K562 (cell line): ENCODE results near the gene ANXA9. TPM values are rescaled to one million over a fixed set of nuclear protein-coding genes. Genes with fewer than 3 reads are reported as not detected.

ENCODE experiments used
- ATAC-seq: fragments of 200-7000 bp; cut with Tn5 transposase; 3 replicates; pipeline ENCODE4 v1.9.1; 2020; ENCODE audit warnings: moderate library complexity
- BruUV-seq: library from RNA; stranded (reverse); fragments of 400-500 nt; replicated peaks from 2 replicates; lab custom pipeline; 2021; lab: Mats Ljungman, UMichigan
- CTCF ChIA-PET: fragments of 300-600 bp; formaldehyde crosslinking; extraction: SDS; loops from one replicate; lab custom pipeline; 2021; ENCODE audit warnings: low intra/inter-chr PET ratio; lab: Yijun Ruan, JAX
- POLR2A ChIA-PET: fragments of 300-600, 350-650 bp; sonication (Branson Sonifier 250); formaldehyde crosslinking; extraction: SDS; loops from one replicate; lab custom pipeline; 2021; ENCODE audit warnings: antibody characterized with exemption, inconsistent platforms; lab: Yijun Ruan, JAX
- DNase-seq, 4 experiments: peaks; one replicate each; pipeline versions ENCODE4 v3.0.0 to v3.0.0-alpha.2; 2011 to 2018; ENCODE audit warnings: low spot score in 3 of 4, mixed read lengths in 3 of 4; ENCODE audit errors: extremely low read depth in 1 of 4
- FAIRE-seq: peaks from 2 replicates; lab custom pipeline; 2011; peaks lifted over from hg19 to GRCh38; lab: Jason Lieb, UNC
- H2AFZ ChIP-seq: 2 replicates; pipeline ENCODE4 v1.6.0; 2011; ENCODE audit warnings: low read depth, low read length, control low read depth, inconsistent platforms
- H3K27ac ChIP-seq: fragments of 200-600 bp; 3 replicates; pipeline ENCODE4 v1.8.0; 2011; ENCODE audit warnings: low read depth, mild to moderate bottlenecking, control low read depth, inconsistent platforms, low read length, moderate library complexity, mixed read lengths; ENCODE audit errors: extremely low read depth
- H3K27me3 ChIP-seq, 2 experiments: fragments of 300-600 bp in 1 of 2; 2 replicates in 1 of 2; 3 replicates in 1 of 2; pipeline versions ENCODE4 v1.6.0 to v1.8.0; 2011; ENCODE audit warnings: inconsistent platforms in 2 of 2, low read length in 2 of 2, mild to moderate bottlenecking in 1 of 2, mixed read lengths in 1 of 2, moderate library complexity in 1 of 2; ENCODE audit not compliant: control insufficient read depth in 2 of 2, insufficient read depth in 2 of 2
- H3K36me3 ChIP-seq: fragments of 300-600 bp; 3 replicates; pipeline ENCODE4 v1.8.0; 2011; ENCODE audit warnings: mild to moderate bottlenecking, low read length, inconsistent platforms; ENCODE audit not compliant: control insufficient read depth, insufficient read depth
- H3K4me1 ChIP-seq, 2 experiments: fragments of 200-600 bp in 1 of 2; replicated peaks in 1 of 2; 2 replicates in 1 of 2; 3 replicates in 1 of 2; pipeline versions ENCODE4 v1.5.1 to v1.8.0; 2011; ENCODE audit warnings: inconsistent platforms in 2 of 2, low read length in 2 of 2, mild to moderate bottlenecking in 1 of 2, mixed read lengths in 1 of 2, moderate library complexity in 1 of 2; ENCODE audit not compliant: control insufficient read depth in 2 of 2, insufficient read depth in 2 of 2
- H3K4me2 ChIP-seq: 2 replicates; pipeline ENCODE4 v1.6.1; 2011; ENCODE audit warnings: low read length, control low read depth, inconsistent platforms, mixed read lengths; ENCODE audit not compliant: insufficient read depth
- H3K4me3 ChIP-seq: fragments of 200-600 bp; sonication (generic), shearing (Covaris generic); 2 replicates; pipeline ENCODE4 v1.5.1; 2016; ENCODE audit warnings: control low read depth, inconsistent platforms
- H3K79me2 ChIP-seq: fragments of 200-600 bp; 3 replicates; pipeline ENCODE4 v1.8.0; 2011; ENCODE audit warnings: low read length, inconsistent platforms; ENCODE audit not compliant: control insufficient read depth, insufficient read depth
- H3K9ac ChIP-seq, 2 experiments: 2 replicates each; pipeline versions ENCODE4 v1.6.0 to v1.6.1; 2011; ENCODE audit warnings: low read depth in 2 of 2, low read length in 2 of 2, control low read depth in 1 of 2, inconsistent platforms in 1 of 2, mild to moderate bottlenecking in 1 of 2, mixed read lengths in 1 of 2; ENCODE audit not compliant: insufficient read depth in 1 of 2
- H3K9me1 ChIP-seq: one replicate; pipeline ENCODE4 v1.6.0; 2011; ENCODE audit warnings: inconsistent platforms, mild to moderate bottlenecking, low read length, moderate library complexity; ENCODE audit not compliant: control insufficient read depth, insufficient read depth
- H3K9me3 ChIP-seq: replicated peaks from 2 replicates; pipeline ENCODE4 v1.5.1; 2011; ENCODE audit warnings: low read depth, low read length, inconsistent platforms; ENCODE audit not compliant: control insufficient read depth, insufficient read depth
- H4K20me1 ChIP-seq: replicated peaks from 2 replicates; pipeline ENCODE4 v1.6.1; 2011; ENCODE audit warnings: low read length, inconsistent platforms, mixed read lengths; ENCODE audit not compliant: control insufficient read depth, insufficient read depth
- DEAF1 ChIP-seq: fragments of 450-650 bp; formaldehyde crosslinking; IDR thresholded peaks from 2 replicates; pipeline ENCODE4 v1.4.0; 2020; ENCODE audit warnings: mild to moderate bottlenecking, moderate library complexity
- PTBP1 ChIP-seq: fragments of 200-400 bp; formaldehyde crosslinking; IDR thresholded peaks from 2 replicates; pipeline ENCODE4 v1.6.1; 2017; ENCODE audit warnings: low read depth, low read length
- SPI1 ChIP-seq: IDR thresholded peaks from 2 replicates; pipeline ENCODE4 v1.6.1; 2011; ENCODE audit warnings: low read depth, low read length, control low read depth, borderline replicate concordance
- in situ Hi-C: fragments of 300-500 bp; cut with MboI; formaldehyde crosslinking; loops from 4 replicates; pipeline ENCODE4 v1.15.0; 2018; ENCODE audit warnings: inconsistent platforms, mixed read lengths
- intact Hi-C: fragments of 100-400 bp; cut with micrococcal nuclease; formaldehyde crosslinking; loops from 2 replicates; pipeline ENCODE4 v1.14.2; 2022
- polyA plus RNA-seq, 8 experiments: library from polyadenylated mRNA; depleted of rRNA in 4 of 8; stranded (reverse) in 5 of 8; unstranded in 3 of 8; fragments of >200 nt; fragmentation: Nextera tagmentation in 2 of 8; fragmentation: Illumina TruSeq in 1 of 8; extraction: Ambion mirVana in 2 of 8; extraction: Trizol in 1 of 8; gene quantifications; 2 replicates each; pipeline versions ENCODE4 v1.2.1 to v1.2.3, GENCODE V29; 2011 to 2014; ENCODE audit warnings: inconsistent platforms in 1 of 8, missing spikeins in 1 of 8
- total RNA-seq, 7 experiments: library from RNA; depleted of rRNA in 6 of 7; stranded (reverse); fragments of >200 nt in 6 of 7; fragmentation: Illumina TruSeq in 2 of 7; extraction: Trizol in 2 of 7; gene quantifications; 2 replicates each; pipeline versions ENCODE4 v1.2.1 to v1.2.3, GENCODE V29; 2011 to 2021; ENCODE audit warnings: low replicate concordance in 1 of 7

The ANXA9 gene
- total and polyA plus RNA-seq, 9 of the 15 experiments (the other 6 are each of a cell fraction or from before 2014, with no cell fraction given): 0.24 to 1.6 (median 0.57) TPM

GRCh38 chr1:151003180-151003579 lies 21.1 kb downstream of the ANXA9 start:
- POLR2A ChIA-PET: interaction anchor here (0.9 kb wide), 1 partner anchor 27 kb away, joined by 3 read pairs; no protein-coding TSS in a partner anchor
- peaks cover 9% of the 10 kb centered on the region; the same call in 1 of the 3 replicates for H3K79me2 ChIP-seq
- no peak overlapping the region; a peak in 1 of 4 replicates for H3K9ac ChIP-seq
- no peak overlapping the region for H2AFZ ChIP-seq
- H3K36me3 ChIP-seq: peaks cover 3% of the 10 kb centered on the region; the same call in 2 of the 3 replicates
- no peaks in the 10 kb centered on the region for H3K27me3 ChIP-seq
- intact Hi-C loops (no loop called here), in situ Hi-C loops (no loop called here)
- no peak overlapping the region for H3K4me3 ChIP-seq
- TF ChIP-seq DEAF1 (CRISPR knock-in tag): no peak
- TF ChIP-seq SPI1: 0 out of 2 replicates have a peak, but pooled peaks have one; percentile 24
- no peak for TF ChIP-seq PTBP1
- FAIRE-seq: no peak
- no peak for ATAC-seq
- H3K4me1 ChIP-seq: peaks cover 51 to 67% of the 10 kb centered on the region in 2 experiments
- CTCF ChIA-PET: no interaction called here
- no TSS peak for BruUV-seq
- no peaks in the 10 kb centered on the region for H3K9me1 ChIP-seq
- H3K9me3 ChIP-seq: no peaks in the 10 kb centered on the region
- H3K4me2 ChIP-seq: no peak overlapping the region
- H4K20me1 ChIP-seq: no peaks in the 10 kb centered on the region
- DNase-seq: no peak
- no peak overlapping the region for H3K27ac ChIP-seq
